Esophagus muscularis mucosa (tissue), 4 donors: ENCODE data around the gene VAMP8. TPM values are rescaled to one million over a fixed set of nuclear protein-coding genes. Genes with fewer than 3 reads are reported as not detected.

Experiments used
- DNase-seq: peaks from one replicate; pipeline ENCODE4 v3.0.0-alpha.2; 2017; ENCODE audit errors: extremely low spot score
- H3K27ac ChIP-seq, 4 donors: fragments of 200-600 bp; sonication (generic); replicated peaks in 1 of 4; 1 replicate in 3 of 4; 2 replicates in 1 of 4; pipeline ENCODE4 v1.5.1; 2016 to 2019; ENCODE audit warnings: mild to moderate bottlenecking in 1 of 4
- H3K27me3 ChIP-seq, 4 donors: fragments of 200-600 bp; sonication (generic); one replicate each; pipeline versions ENCODE4 v1.5.1 to v1.6.0; 2016 to 2019
- H3K36me3 ChIP-seq, 4 donors: fragments of 200-600 bp; sonication (generic); one replicate each; pipeline ENCODE4 v1.5.1; 2016 to 2019
- H3K4me1 ChIP-seq, 4 donors: fragments of 200-600 bp; sonication (generic); one replicate each; pipeline ENCODE4 v1.5.1; 2016 to 2019
- H3K4me3 ChIP-seq, 4 donors: fragments of 200-600 bp; sonication (generic); 1 replicate in 2 of 4; 2 replicates in 2 of 4; pipeline ENCODE4 v1.5.1; 2016 to 2019; ENCODE audit warnings: mild to moderate bottlenecking in 4 of 4, moderate library complexity in 1 of 4
- H3K9me3 ChIP-seq, 4 donors: fragments of 200-600 bp; sonication (generic); 1 replicate in 3 of 4; 2 replicates in 1 of 4; pipeline ENCODE4 v1.5.1; 2016 to 2019
- CTCF ChIP-seq, 3 experiments: fragments of 200-600 bp in 2 of 3; fragments of 450-650 bp in 1 of 3; sonication (generic) in 2 of 3; IDR thresholded peaks; one replicate each; pipeline ENCODE4 v1.5.1; 2017 to 2019; ENCODE audit warnings: antibody characterized with exemption in 3 of 3, mild to moderate bottlenecking in 2 of 3, moderate library complexity in 1 of 3
- EP300 ChIP-seq: sonication (generic); formaldehyde crosslinking; IDR thresholded peaks from one replicate; pipeline ENCODE4 v1.6.1; 2017; ENCODE audit warnings: antibody characterized with exemption
- POLR2A ChIP-seq: fragments of 450-650 bp; IDR thresholded peaks from one replicate; pipeline ENCODE4 v1.6.1; 2017; ENCODE audit warnings: antibody characterized with exemption, moderate library complexity, mild to moderate bottlenecking, low read depth
- POLR2AphosphoS5 ChIP-seq, 2 donors: sonication (generic); formaldehyde crosslinking; IDR thresholded peaks; one replicate each; pipeline ENCODE4 v1.6.1; 2017; ENCODE audit warnings: antibody characterized with exemption in 2 of 2
- WGBS: methylation state at CpG from one replicate; pipeline ENCODE4 v1.1.5; 2018; 5-methylcytosine and 5-hydroxymethylcytosine counted together
- intact Hi-C: fragments of 100-400 bp; cut with DNase I; formaldehyde crosslinking; loops from one replicate; pipeline ENCODE4 v1.15.1; 2023
- total RNA-seq, 4 donors: library from RNA; depleted of rRNA; stranded (reverse); fragments of >200 nt; gene quantifications; one replicate each; pipeline versions ENCODE4 v1.1.0 to v1.2.1, GENCODE V29; 2016

Gene VAMP8
- total RNA-seq, 4 donors from 2014 or later = 4.8 to 15.6 (median 8.3) TPM

GRCh38 chr2:85619617-85620016 lies 42.2 kb downstream of the VAMP8 start:
- Histone ChIP-seq H3K27me3 (no peaks in the 10 kb centered on the region), H3K4me3 (no peak overlapping the region), H3K4me1 (peaks cover 23 to 34% (median 32%) of the 10 kb centered on the region in 4 donors), H3K36me3 (peaks cover 44 to 63% (median 56%) of the 10 kb centered on the region in 4 donors), H3K27ac (no peak overlapping the region), H3K9me3 (no peaks in the 10 kb centered on the region)
- TF ChIP-seq POLR2A = no peak
- no peak for TF ChIP-seq EP300
- TF ChIP-seq POLR2AphosphoS5 (IDR thresholded peaks at IDR 0.05) = no peak
- TF ChIP-seq CTCF (IDR thresholded peaks at IDR 0.05) = no peak
- intact Hi-C loops = no loop called here
- 90% methylated on average over 6 of the region's 6 CpGs for WGBS
- DNase-seq = no peak

GRCh38 chr2:85621338-85621737 lies 44.0 kb downstream of the VAMP8 start:
- Histone ChIP-seq H3K27ac (no peak overlapping the region), H3K36me3 (peaks cover 61 to 80% (median 73%) of the 10 kb centered on the region in 4 donors), H3K4me1 (peaks cover 24 to 26% (median 26%) of the 10 kb centered on the region in 4 donors), H3K9me3 (no peaks in the 10 kb centered on the region), H3K27me3 (no peaks in the 10 kb centered on the region), H3K4me3 (no peak overlapping the region)
- intact Hi-C loops = no loop called here
- no peak for DNase-seq
- TF ChIP-seq EP300 (no peak), CTCF (IDR thresholded peaks at IDR 0.05) (no peak), POLR2AphosphoS5 (IDR thresholded peaks at IDR 0.05) (no peak), POLR2A (no peak)
- WGBS = 94% methylated on average over 1 of the region's 1 CpG

GRCh38 chr2:85623991-85624390 lies 46.6 kb downstream of the VAMP8 start:
- DNase-seq = no peak

GRCh38 chr2:85628658-85629057 lies 51.3 kb downstream of the VAMP8 start:
- Histone ChIP-seq H3K36me3 (peaks cover 91 to 100% (median 100%) of the 10 kb centered on the region in 4 donors), H3K4me1 (peaks cover 0 to 9% (median 0%) of the 10 kb centered on the region in 4 donors), H3K27me3 (no peaks in the 10 kb centered on the region), H3K4me3 (no peak overlapping the region), H3K27ac (no peak overlapping the region), H3K9me3 (no peaks in the 10 kb centered on the region)
- intact Hi-C loops = no loop called here
- TF ChIP-seq EP300 = no peak
- TF ChIP-seq POLR2A = no peak
- TF ChIP-seq CTCF (IDR thresholded peaks at IDR 0.05) = no peak
- TF ChIP-seq POLR2AphosphoS5 (IDR thresholded peaks at IDR 0.05) = no peak
- no peak for DNase-seq
- WGBS = 82% methylated on average over 2 of the region's 2 CpGs

More at GRCh38 chr2:85623991-85624390, 46.6 kb downstream of the VAMP8 start:
- Histone ChIP-seq H3K4me3 (no peak overlapping the region), H3K27me3 (no peaks in the 10 kb centered on the region), H3K27ac (no peak overlapping the region), H3K9me3 (no peaks in the 10 kb centered on the region), H3K4me1 (peaks cover under 1 to 11% (median 2%) of the 10 kb centered on the region in 4 donors), H3K36me3 (peaks cover 84 to 100% (median 97%) of the 10 kb centered on the region in 4 donors)
- intact Hi-C loops = no loop called here
- TF ChIP-seq CTCF (IDR thresholded peaks at IDR 0.05) (no peak), EP300 (no peak), POLR2AphosphoS5 (IDR thresholded peaks at IDR 0.05) (no peak), POLR2A (no peak)
- 89% methylated on average over 5 of the region's 5 CpGs for WGBS

GRCh38 chr2:85631316-85631715 lies 53.9 kb downstream of the VAMP8 start:
- intact Hi-C loops = no loop called here

More at GRCh38 chr2:85631316-85631715, 53.9 kb downstream of the VAMP8 start:
- no peaks in the 10 kb centered on the region for H3K27me3 ChIP-seq
- H3K9me3 ChIP-seq = no peaks in the 10 kb centered on the region
- H3K4me3 ChIP-seq = no peak overlapping the region
- DNase-seq = no peak
- no peaks in the 10 kb centered on the region for H3K4me1 ChIP-seq
- TF ChIP-seq POLR2A (no peak), EP300 (no peak), POLR2AphosphoS5 (IDR thresholded peaks at IDR 0.05) (no peak), CTCF (IDR thresholded peaks at IDR 0.05) (no peak)
- WGBS = 90% methylated on average over 3 of the region's 3 CpGs
- peaks cover 77 to 100% (median 96%) of the 10 kb centered on the region in 4 donors for H3K36me3 ChIP-seq
- H3K27ac ChIP-seq = no peak overlapping the region
